HepG2 (cell line): ENCODE measurements around the gene SLC35G2. TPM values are rescaled to one million over a fixed set of nuclear protein-coding genes. Genes with fewer than 3 reads are reported as not detected.

Experiments used
- ARID3A ChIP-seq: IDR thresholded peaks from 2 replicates; pipeline ENCODE4 v1.6.1; 2012; ENCODE audit warnings: low read depth, low read length, improper control_type of control experiment
- BATF2 ChIP-seq: sonication (generic); formaldehyde crosslinking; IDR thresholded peaks from 2 replicates; pipeline ENCODE4 v1.8.0; 2022; ENCODE audit warnings: mild to moderate bottlenecking, missing genetic modification reagents, moderate library complexity
- CENPX ChIP-seq: sonication (generic); formaldehyde crosslinking; IDR thresholded peaks from 2 replicates; pipeline ENCODE4 v1.9.0; 2021; ENCODE audit warnings: mild to moderate bottlenecking, missing genetic modification reagents, moderate library complexity
- CREB3 ChIP-seq: sonication (generic); formaldehyde crosslinking; IDR thresholded peaks from 2 replicates; pipeline ENCODE4 v1.5.0; 2020; ENCODE audit warnings: missing genetic modification reagents
- ELF1 ChIP-seq: sonication (generic); formaldehyde crosslinking; IDR thresholded peaks from 2 replicates; pipeline ENCODE4 v1.4.0; 2020; ENCODE audit warnings: missing genetic modification reagents
- KDM5B ChIP-seq: sonication (generic); formaldehyde crosslinking; IDR thresholded peaks from 2 replicates; pipeline ENCODE4 v1.4.0; 2020; ENCODE audit warnings: missing genetic modification reagents, mild to moderate bottlenecking, borderline replicate concordance
- LBX2 ChIP-seq: sonication (generic); formaldehyde crosslinking; IDR thresholded peaks from 2 replicates; pipeline ENCODE4 v1.5.0; 2020; ENCODE audit warnings: missing genetic modification reagents, mild to moderate bottlenecking, borderline replicate concordance
- LCORL ChIP-seq, 2 experiments: fragments of 450-650 bp in 1 of 2; sonication (generic) in 1 of 2; formaldehyde crosslinking in 1 of 2; IDR thresholded peaks; 2 replicates each; pipeline versions ENCODE4 v1.5.0 to v1.6.1; 2017 to 2020; ENCODE audit warnings: antibody characterized with exemption in 1 of 2, missing genetic modification reagents in 1 of 2
- MEIS1 ChIP-seq: sonication (generic); formaldehyde crosslinking; IDR thresholded peaks from 2 replicates; pipeline ENCODE4 v1.9.0; 2021; ENCODE audit warnings: mild to moderate bottlenecking, missing genetic modification reagents, moderate library complexity, borderline replicate concordance
- MNT ChIP-seq: fragments of 450-650 bp; IDR thresholded peaks from 2 replicates; pipeline ENCODE4 v1.6.1; 2016
- PAF1 ChIP-seq: IDR thresholded peaks from 2 replicates; pipeline ENCODE4 v1.6.1; 2016; ENCODE audit warnings: missing genetic modification reagents, missing compliant biosample characterization
- PHF21A ChIP-seq: sonication (generic); formaldehyde crosslinking; IDR thresholded peaks from 2 replicates; pipeline ENCODE4 v1.5.0; 2020; ENCODE audit warnings: mild to moderate bottlenecking, missing genetic modification reagents
- SMYD3 ChIP-seq: sonication (generic); formaldehyde crosslinking; IDR thresholded peaks from 2 replicates; pipeline ENCODE4 v1.8.1; 2023; ENCODE audit warnings: mild to moderate bottlenecking, missing genetic modification reagents
- SNAPC2 ChIP-seq: sonication (generic); formaldehyde crosslinking; IDR thresholded peaks from 2 replicates; pipeline ENCODE4 v1.8.1; 2022; ENCODE audit warnings: mild to moderate bottlenecking, missing genetic modification reagents
- TCF7 ChIP-seq: sonication (generic); IDR thresholded peaks from 2 replicates; pipeline ENCODE4 v1.6.1; 2016; ENCODE audit warnings: antibody characterized with exemption, low read depth
- ZC3H4 ChIP-seq: sonication (generic); formaldehyde crosslinking; IDR thresholded peaks from 2 replicates; pipeline ENCODE4 v1.4.0; 2020; ENCODE audit warnings: missing genetic modification reagents, borderline replicate concordance
- ZNF12 ChIP-seq: sonication (generic); formaldehyde crosslinking; IDR thresholded peaks from 2 replicates; pipeline ENCODE4 v1.5.0; 2020; ENCODE audit warnings: missing genetic modification reagents
- ZNF180 ChIP-seq: sonication (generic); formaldehyde crosslinking; IDR thresholded peaks from 2 replicates; pipeline ENCODE4 v1.4.0; 2020; ENCODE audit warnings: low read depth, missing genetic modification reagents, borderline replicate concordance
- ZNF326 ChIP-seq: sonication (generic); formaldehyde crosslinking; IDR thresholded peaks from 2 replicates; pipeline ENCODE4 v1.4.0; 2020; ENCODE audit warnings: missing genetic modification reagents, borderline replicate concordance
- ZNF337 ChIP-seq: sonication (generic); formaldehyde crosslinking; IDR thresholded peaks from 2 replicates; pipeline ENCODE4 v1.5.1; 2020; ENCODE audit warnings: missing genetic modification reagents, low read depth, mild to moderate bottlenecking, borderline replicate concordance
- ZNF484 ChIP-seq: sonication (generic); formaldehyde crosslinking; IDR thresholded peaks from 2 replicates; pipeline ENCODE4 v1.5.1; 2020; ENCODE audit warnings: mild to moderate bottlenecking, low read depth, missing genetic modification reagents, borderline replicate concordance
- ZNF614 ChIP-seq: IDR thresholded peaks from 2 replicates; pipeline ENCODE4 v1.6.1; 2018; ENCODE audit warnings: missing biosample characterization, missing genetic modification reagents, inconsistent platforms, borderline replicate concordance
- ZNF746 ChIP-seq: sonication (generic); formaldehyde crosslinking; IDR thresholded peaks from 2 replicates; pipeline ENCODE4 v1.8.0; 2022; ENCODE audit warnings: mild to moderate bottlenecking, missing genetic modification reagents
- ZNF775 ChIP-seq: sonication (generic); formaldehyde crosslinking; IDR thresholded peaks from 2 replicates; pipeline ENCODE4 v1.4.0; 2020; ENCODE audit warnings: missing genetic modification reagents, mild to moderate bottlenecking, moderate library complexity, borderline replicate concordance
- polyA plus RNA-seq, 8 experiments: library from polyadenylated mRNA; depleted of rRNA in 3 of 8; stranded (reverse) in 7 of 8; unstranded in 1 of 8; fragments of >200 nt; fragmentation: Illumina TruSeq in 4 of 8; extraction: Trizol in 4 of 8; gene quantifications; 2 replicates each; pipeline versions ENCODE4 v1.2.1 to v1.2.3, GENCODE V29; 2011 to 2016; ENCODE audit warnings: low read depth in 4 of 8, missing spikeins in 1 of 8, mixed read lengths in 1 of 8; ENCODE audit not compliant: insufficient read depth in 1 of 8
- total RNA-seq, 5 experiments: library from RNA; depleted of rRNA; stranded (reverse); fragments of >200 nt; fragmentation: Illumina TruSeq; extraction: Trizol; gene quantifications; 2 replicates each; pipeline ENCODE4 v1.2.3, GENCODE V29; 2016; ENCODE audit warnings: low read depth in 1 of 5

Gene SLC35G2
- total and polyA plus RNA-seq, 2 of the 13 experiments (the other 11 are each of a cell fraction or from before 2014, with no cell fraction given), result 7.6 to 10.3 TPM

GRCh38 chr3:136819731-136820679, 1.1 kb downstream of the SLC35G2 start (continued):
- TF ChIP-seq ZNF614 (CRISPR knock-in tag) (no peak), ZNF484 (CRISPR knock-in tag) (0 out of 2 replicates have a peak, but pooled peaks have one; percentile 25), ZNF326 (CRISPR knock-in tag) (no peak), ZNF12 (CRISPR knock-in tag) (0 out of 2 replicates have a peak, but pooled peaks have one; percentile 32), SNAPC2 (CRISPR knock-in tag) (0 out of 2 replicates have a peak, but pooled peaks have one; percentile 40), ZNF180 (CRISPR knock-in tag) (no peak), BATF2 (CRISPR knock-in tag) (no peak), ARID3A (no peak), KDM5B (CRISPR knock-in tag) (peak; percentile 76; the same call in 1 of the 2 replicates), PAF1 (CRISPR knock-in tag) (no peak), CREB3 (CRISPR knock-in tag) (no peak), TCF7 (no peak), CENPX (CRISPR knock-in tag) (no peak), LCORL (IDR thresholded peaks at IDR 0.05) (no peak), LCORL (CRISPR knock-in tag; IDR thresholded peaks at IDR 0.05) (peak; percentile 14; the same call in 1 of the 2 replicates), ZC3H4 (CRISPR knock-in tag) (no peak), ZNF746 (CRISPR knock-in tag) (no peak; the same call in 1 of the 2 replicates), ELF1 (peak; percentile 36; the same call in 1 of the 2 replicates), MNT (no peak), ZNF337 (CRISPR knock-in tag) (0 out of 2 replicates have a peak, but pooled peaks have one; percentile 18), LBX2 (CRISPR knock-in tag) (no peak; the same call in 1 of the 2 replicates), SMYD3 (CRISPR knock-in tag) (no peak), MEIS1 (CRISPR knock-in tag) (no peak), ZNF775 (CRISPR knock-in tag) (no peak), PHF21A (CRISPR knock-in tag) (no peak)
